HG03039 (cell line): ENCODE results near the gene OXGR1.
A peak's percentile ranks its signal among the peaks of the same experiment; 100 is the strongest.
"Not testable (repeated sequence)": the region's sequence is repeated elsewhere in the genome, so short reads cannot be mapped to it uniquely, and the experiment has no call there.

Experiments used
- ATAC-seq: cut with Tn5 transposase; IDR thresholded peaks from one replicate; pipeline ENCODE4 v1.9.1; 2021; ENCODE audit warnings: mild to moderate bottlenecking, moderate library complexity; ENCODE audit not compliant: unreplicated experiment

OXGR1 gene

GRCh38 chr13:97005625-97006262 is 11.5 kb upstream of the OXGR1 start:
- no peak for ATAC-seq

GRCh38 chr13:97004886-97005285 is 10.6 kb upstream of the OXGR1 start:
- no peak for ATAC-seq

DNA sequence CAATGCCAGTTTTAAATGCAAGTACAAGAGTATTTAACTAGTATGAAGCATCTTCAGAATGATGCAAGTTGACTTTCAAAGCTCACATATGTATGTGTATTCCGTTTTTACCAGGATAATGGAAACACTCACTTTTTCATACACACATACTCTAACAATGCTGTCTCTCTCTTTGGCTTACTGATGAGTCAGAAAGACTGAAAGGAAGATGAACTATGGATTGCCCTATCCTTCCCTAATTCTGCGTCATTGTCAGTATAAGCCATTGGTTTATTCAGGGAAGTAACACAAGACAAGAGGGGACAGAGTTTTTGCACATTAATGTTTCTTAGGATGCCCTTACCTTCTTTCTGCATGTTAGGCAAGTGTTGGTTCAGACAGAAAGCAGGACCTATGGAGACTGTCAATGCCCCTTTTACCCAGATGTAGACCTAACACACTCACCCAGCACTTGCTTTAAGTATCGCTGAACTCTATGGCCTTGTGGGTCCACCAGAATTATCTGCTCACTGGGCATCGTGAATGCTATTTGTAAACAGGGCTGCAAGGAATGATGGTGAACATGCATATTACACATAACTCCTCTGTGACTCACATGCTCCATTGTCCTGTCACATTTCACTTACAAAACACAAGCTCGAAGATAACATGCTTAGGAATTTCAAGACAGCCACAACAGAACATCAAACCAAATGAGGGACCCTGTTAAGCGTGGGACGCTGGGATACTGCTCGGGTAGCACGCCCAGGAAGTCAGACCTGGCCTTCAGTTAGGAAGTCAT is 10.0 kb upstream of the OXGR1 start:
- ATAC-seq: no peak

DNA sequence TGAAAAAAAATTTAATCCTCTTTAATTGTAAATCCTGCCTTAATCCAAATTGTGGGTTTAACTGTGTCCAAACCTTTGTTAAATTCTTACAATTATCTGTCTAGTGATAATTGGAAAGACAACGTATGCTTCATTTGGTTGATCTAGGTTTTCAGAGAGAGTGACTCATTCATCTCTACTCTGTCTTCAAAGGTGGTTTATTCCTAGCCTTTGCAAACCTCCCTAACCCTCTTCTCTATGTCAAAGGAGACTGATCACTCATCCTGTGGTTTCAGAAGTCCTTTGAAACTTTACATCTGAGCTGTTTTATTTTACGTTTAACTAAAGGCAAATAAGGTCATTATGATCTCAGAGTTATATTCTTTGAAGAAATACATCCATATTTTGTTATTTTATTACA is 8.8 kb upstream of the OXGR1 start:
- ATAC-seq: no peak

DNA sequence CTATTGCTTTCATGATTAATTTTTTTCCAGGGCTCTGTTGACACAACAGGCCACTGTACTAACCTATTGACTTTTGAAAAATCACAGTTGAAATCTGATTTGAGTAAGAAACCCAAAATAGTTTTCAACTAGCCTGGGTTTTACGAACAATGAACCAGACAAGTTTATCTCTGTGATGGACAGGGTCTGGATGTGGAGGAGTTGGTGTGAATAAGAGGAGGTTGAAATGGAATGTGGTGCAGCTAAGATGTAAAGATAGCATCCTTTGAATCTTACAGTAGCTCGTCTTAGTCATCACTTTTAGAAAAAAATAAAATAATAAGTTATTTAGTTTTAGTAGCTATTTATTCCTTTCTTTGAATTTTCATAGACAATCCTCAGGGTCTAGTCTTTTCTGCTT is 8.3 kb upstream of the OXGR1 start:
- no peak for ATAC-seq

DNA sequence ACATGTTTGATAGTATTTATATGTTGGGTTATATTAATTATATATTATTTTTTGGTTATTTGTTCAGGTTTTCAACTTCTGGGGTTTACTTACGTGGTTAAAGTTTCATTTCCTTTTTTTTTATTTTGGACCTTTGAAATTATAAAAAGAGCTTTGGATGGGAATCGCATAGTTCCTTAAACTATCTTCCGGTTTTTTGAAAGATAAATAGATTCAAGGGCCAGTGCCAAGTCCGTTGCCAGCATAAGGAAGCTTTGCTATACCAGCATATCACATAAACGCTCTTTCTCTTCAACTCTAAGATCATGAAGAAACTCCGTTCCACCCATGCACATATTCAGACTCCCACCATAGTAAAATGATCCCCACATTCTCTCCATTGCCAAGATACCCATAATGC is 7.4 kb upstream of the OXGR1 start:
- no peak for ATAC-seq

GRCh38 chr13:97000295-97000925 is 6.1 kb upstream of the OXGR1 start:
- no peak for ATAC-seq

DNA sequence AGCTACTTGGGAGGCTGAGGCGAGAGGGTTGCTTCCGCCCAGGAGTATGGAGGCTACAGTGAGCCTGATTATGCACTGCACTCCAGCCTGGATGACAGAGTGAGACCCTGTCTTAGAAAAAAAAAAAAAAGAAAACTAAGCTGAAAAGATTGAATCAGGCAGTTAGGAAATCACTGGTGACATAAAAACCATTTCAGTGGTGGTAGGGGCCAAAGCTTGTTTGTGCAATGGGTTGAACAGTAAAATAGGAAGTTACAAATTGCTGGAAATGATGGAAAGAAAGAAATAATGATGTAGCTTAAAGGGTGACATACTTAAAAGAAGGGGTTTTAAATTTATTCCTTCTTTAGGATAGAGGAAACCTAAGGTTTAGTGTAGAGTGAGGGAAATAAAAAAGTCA is 4.8 kb upstream of the OXGR1 start:
- ATAC-seq: no peak

GRCh38 chr13:96998051-96998450 is 3.8 kb upstream of the OXGR1 start:
- ATAC-seq: no peak

DNA sequence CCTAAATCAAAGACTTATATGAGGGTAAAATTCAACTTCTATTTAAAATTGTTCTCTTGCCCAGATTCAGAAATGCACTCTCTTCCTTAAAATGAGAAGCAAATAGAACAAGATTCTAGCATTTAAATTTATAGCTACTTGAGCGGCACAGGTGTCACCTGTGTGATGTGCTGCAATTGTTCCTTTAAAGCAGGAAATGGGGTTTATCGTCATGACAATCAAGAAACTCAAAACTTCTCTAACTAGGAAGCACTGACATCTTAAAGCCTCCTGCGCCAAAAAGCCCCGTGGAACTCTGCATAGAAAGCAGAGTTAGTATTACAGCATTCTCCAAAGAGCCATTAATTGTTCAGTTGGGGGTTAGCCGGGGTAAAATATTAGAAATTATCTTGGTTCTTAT is 2.6 kb upstream of the OXGR1 start:
- no peak for ATAC-seq

DNA sequence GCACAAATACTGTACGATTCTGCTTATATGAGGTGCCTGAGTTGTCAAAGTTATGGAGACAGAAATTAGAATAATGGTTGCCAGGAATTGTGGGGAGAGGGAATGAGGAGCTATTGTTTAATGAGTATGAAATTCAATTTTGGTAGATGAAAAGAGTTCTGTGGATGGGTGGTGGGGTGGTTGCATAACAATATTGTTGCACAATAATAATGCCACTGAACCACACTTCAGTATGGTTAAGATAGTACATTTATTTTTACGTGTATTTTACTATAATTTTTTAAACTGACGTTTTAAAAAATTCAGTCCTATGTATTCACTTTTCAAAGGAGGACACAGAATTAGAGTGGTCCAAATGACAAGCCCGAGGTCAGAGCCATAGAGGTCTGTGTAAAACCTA is 1.8 kb upstream of the OXGR1 start:
- no peak for ATAC-seq

DNA sequence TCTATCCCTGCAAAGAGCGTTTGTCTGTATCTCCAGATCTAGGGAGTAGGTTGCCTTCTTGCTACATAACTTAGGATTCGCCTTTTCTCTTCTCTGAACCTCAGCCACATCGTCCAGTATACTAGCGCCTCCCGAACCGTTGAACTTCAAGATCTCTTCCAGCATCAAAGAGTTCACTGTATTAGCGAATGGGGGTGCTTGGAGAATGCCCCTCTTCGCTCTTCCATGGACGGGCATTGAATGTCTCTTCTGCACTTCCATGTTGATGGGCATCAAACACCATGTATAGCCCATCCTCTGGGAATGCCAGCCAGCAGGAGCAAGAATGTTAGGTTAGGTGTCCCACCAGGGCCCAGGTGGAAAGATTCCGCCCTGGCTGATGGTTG is 575 bp upstream of the OXGR1 start:
- ATAC-seq: no peak

DNA sequence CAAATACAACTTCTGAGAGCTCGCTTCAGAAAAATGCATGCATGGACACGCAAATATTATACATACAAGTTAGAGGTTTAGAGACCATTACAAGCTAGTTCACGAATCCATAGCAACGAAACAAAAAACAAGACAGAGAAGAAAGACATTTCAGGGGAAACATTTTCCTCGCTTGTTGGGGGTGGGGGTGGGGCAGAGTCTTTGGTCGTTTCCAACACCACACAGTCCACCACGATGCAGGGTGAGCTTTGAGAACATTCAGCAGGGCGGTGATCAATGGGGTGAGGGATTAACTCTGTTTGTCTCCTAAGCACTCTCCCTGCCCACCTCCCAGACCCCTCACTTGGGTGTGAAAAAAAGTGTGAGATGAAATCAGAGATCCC is 651 bp downstream of the OXGR1 start:
- no peak for ATAC-seq

- ATAC-seq: no peak
Measured at GRCh38 chr13:96992633-96993032, 1.6 kb downstream of the OXGR1 start.

GRCh38 chr13:96991072-96991471 is 3.2 kb downstream of the OXGR1 start:
- ATAC-seq: no peak

GRCh38 chr13:96988441-96988840 is 5.8 kb downstream of the OXGR1 start:
- no peak for ATAC-seq

- peak; percentile 100 for ATAC-seq
Measured at GRCh38 chr13:96984051-96984508, 10.2 kb downstream of the OXGR1 start.

DNA sequence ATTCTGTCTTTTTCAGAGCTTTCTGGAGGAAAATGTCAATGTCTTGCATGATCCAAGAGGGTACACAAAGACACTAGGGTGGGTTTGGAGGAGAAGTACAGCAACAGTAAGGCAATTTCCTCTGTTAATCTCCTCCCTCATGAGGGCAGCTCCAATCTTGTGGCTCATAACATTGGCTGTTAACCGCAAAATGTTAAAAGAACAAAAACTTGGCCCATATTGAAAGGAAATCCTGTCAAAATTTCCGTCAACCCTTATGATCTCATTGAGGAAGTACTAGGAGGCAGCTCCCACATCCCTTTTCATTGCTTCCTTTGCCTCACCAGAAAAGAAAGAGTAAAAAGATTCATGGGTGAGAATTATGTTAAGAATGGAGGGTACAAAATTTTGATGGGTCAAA is 11.6 kb downstream of the OXGR1 start:
- no peak for ATAC-seq

DNA sequence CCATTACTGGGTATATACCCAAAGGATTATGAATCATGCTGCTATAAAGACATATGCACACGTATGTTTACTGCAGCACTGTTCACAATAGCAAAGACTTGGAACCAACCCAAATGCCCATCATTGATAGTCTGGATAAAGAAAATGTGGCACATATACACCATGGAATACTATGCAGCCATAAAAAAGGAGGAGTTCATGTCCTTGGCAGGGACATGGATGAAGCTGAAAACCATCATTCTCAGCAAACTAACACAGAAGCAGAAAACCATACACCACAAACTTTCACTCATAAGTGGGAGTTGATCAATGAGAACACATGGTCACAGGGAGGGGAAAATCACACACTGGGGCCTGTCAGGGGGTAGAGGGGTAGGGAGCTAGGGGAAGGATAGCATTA is 14.4 kb downstream of the OXGR1 start:
- not testable (repeated sequence) for ATAC-seq

DNA sequence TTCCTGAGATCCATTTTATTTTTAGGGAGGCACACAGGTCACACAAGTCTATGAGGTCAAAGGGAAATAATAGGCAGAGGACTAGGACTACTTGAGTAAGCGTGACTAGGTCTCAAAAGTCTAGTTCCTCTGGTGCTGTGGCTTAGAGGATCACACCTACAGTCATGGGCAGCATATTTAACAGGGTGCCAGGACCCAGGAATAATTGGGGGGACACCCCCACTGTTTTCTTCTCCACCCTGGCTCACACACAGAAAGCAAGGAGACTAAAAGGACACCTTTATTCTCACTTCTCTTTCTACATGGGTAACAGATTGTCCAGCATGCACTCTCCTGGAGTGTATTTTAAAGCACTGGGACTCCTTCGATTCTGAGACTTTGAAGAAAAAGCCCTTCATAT is 26.2 kb downstream of the OXGR1 start:
- no peak for ATAC-seq

- ATAC-seq: no peak
Measured at GRCh38 chr13:96967248-96967745, 27.0 kb downstream of the OXGR1 start.
